ENCODE results near the gene C16orf82. TPM values are rescaled to one million over a fixed set of nuclear protein-coding genes. Genes with fewer than 3 reads are reported as not detected.

Gene C16orf82
- total RNA-seq, 1 experiment from 2014 or later: not detected

GRCh38 chr16:27098366-27099049 lies 31.8 kb downstream of the C16orf82 start:
- Histone ChIP-seq H3F3A (ENCODE audit: low read length, unreplicated experiment) (no peaks in the 10 kb centered on the region), H3K27ac (ENCODE audit: low read length) (no peak overlapping the region), H3K9me2 (replicated peaks; ENCODE audit: low read length) (no peaks in the 10 kb centered on the region), H3K79me2 (ENCODE audit: low read length) (no peaks in the 10 kb centered on the region), H2AFZ (ENCODE audit: low read length) (no peak overlapping the region), H4K20me1 (ENCODE audit: low read length) (no peaks in the 10 kb centered on the region), H3K4me1 (ENCODE audit: insufficient read depth, low read length) (no peaks in the 10 kb centered on the region), H3K36me3 (ENCODE audit: low read depth, low read length) (no peaks in the 10 kb centered on the region), H3K4me2 (ENCODE audit: low read length) (no peak overlapping the region), H3K9me3 (ENCODE audit: low read length) (no peaks in the 10 kb centered on the region), H3K9ac (ENCODE audit: low read length) (no peak overlapping the region), H3K27me3 (ENCODE audit: low read length) (peaks cover 4% of the 10 kb centered on the region; the same call in 1 of the 2 replicates), H3K4me3 (ENCODE audit: low read length) (no peak overlapping the region)
- CTCF ChIA-PET: no interaction called here
- intact Hi-C loops (cut with micrococcal nuclease): no loop called here
- ATAC-seq: no peak
- POLR2A ChIA-PET (ENCODE audit: unreplicated experiment): no interaction called here
- TF ChIP-seq EZH2phosphoT487 (IDR thresholded peaks at IDR 0.05; ENCODE audit: borderline replicate concordance, low read length) (no peak), EZH2 (IDR thresholded peaks at IDR 0.05; ENCODE audit: low read length, unreplicated experiment) (no peak), CTCF (conservative IDR thresholded peaks at IDR 0.05; ENCODE audit: low read depth, low read length) (no peak)
- BruUV-seq (replicated peaks): no TSS peak
- no peak for DNase-seq

- Histone ChIP-seq H3K27me3 (ENCODE audit: low read length) (no peaks in the 10 kb centered on the region), H3K4me3 (ENCODE audit: low read length) (no peak overlapping the region), H4K20me1 (ENCODE audit: low read length) (no peaks in the 10 kb centered on the region), H3K4me1 (ENCODE audit: insufficient read depth, low read length) (no peaks in the 10 kb centered on the region), H3K9ac (ENCODE audit: low read length) (no peak overlapping the region), H3K79me2 (ENCODE audit: low read length) (no peaks in the 10 kb centered on the region), H3K9me3 (ENCODE audit: low read length) (no peaks in the 10 kb centered on the region), H2AFZ (ENCODE audit: low read length) (no peak overlapping the region), H3F3A (ENCODE audit: low read length, unreplicated experiment) (no peaks in the 10 kb centered on the region), H3K27ac (ENCODE audit: low read length) (no peak overlapping the region), H3K4me2 (ENCODE audit: low read length) (no peak overlapping the region), H3K36me3 (ENCODE audit: low read depth, low read length) (no peaks in the 10 kb centered on the region), H3K9me2 (replicated peaks; ENCODE audit: low read length) (no peaks in the 10 kb centered on the region)
- intact Hi-C loops (cut with micrococcal nuclease): no loop called here
- no TSS peak for BruUV-seq (replicated peaks)
- ChIA-PET CTCF (no interaction called here), POLR2A (ENCODE audit: unreplicated experiment) (no interaction called here)
- DNase-seq: no peak
- ATAC-seq: no peak
- TF ChIP-seq CTCF (conservative IDR thresholded peaks at IDR 0.05; ENCODE audit: low read depth, low read length): no peak
- no peak for TF ChIP-seq EZH2 (IDR thresholded peaks at IDR 0.05; ENCODE audit: low read length, unreplicated experiment)
- TF ChIP-seq EZH2phosphoT487 (IDR thresholded peaks at IDR 0.05; ENCODE audit: borderline replicate concordance, low read length): no peak
Observed at GRCh38 chr16:27102701-27103575, 36.2 kb downstream of the C16orf82 start.

GRCh38 chr16:27103954-27104353 lies 37.2 kb downstream of the C16orf82 start:
- intact Hi-C loops (cut with micrococcal nuclease): no loop called here
- no peaks in the 10 kb centered on the region for H3K79me2 ChIP-seq (ENCODE audit: low read length)

More at GRCh38 chr16:27103954-27104353, 37.2 kb downstream of the C16orf82 start:
- no peaks in the 10 kb centered on the region for H3K27me3 ChIP-seq (ENCODE audit: low read length)
- H3F3A ChIP-seq (ENCODE audit: low read length, unreplicated experiment): no peaks in the 10 kb centered on the region
- no peak for ATAC-seq
- no peaks in the 10 kb centered on the region for H3K36me3 ChIP-seq (ENCODE audit: low read depth, low read length)
- no TSS peak for BruUV-seq (replicated peaks)
- H3K9ac ChIP-seq (ENCODE audit: low read length): no peak overlapping the region
- no peak overlapping the region for H2AFZ ChIP-seq (ENCODE audit: low read length)
- CTCF ChIA-PET: no interaction called here
- H3K4me3 ChIP-seq (ENCODE audit: low read length): no peak overlapping the region
- no peak for TF ChIP-seq EZH2 (IDR thresholded peaks at IDR 0.05; ENCODE audit: low read length, unreplicated experiment)
- no peak overlapping the region for H3K4me2 ChIP-seq (ENCODE audit: low read length)
- H3K27ac ChIP-seq (ENCODE audit: low read length): no peak overlapping the region
- no peaks in the 10 kb centered on the region for H3K9me2 ChIP-seq (replicated peaks; ENCODE audit: low read length)
- no peaks in the 10 kb centered on the region for H3K9me3 ChIP-seq (ENCODE audit: low read length)
- no peaks in the 10 kb centered on the region for H4K20me1 ChIP-seq (ENCODE audit: low read length)
- no peaks in the 10 kb centered on the region for H3K4me1 ChIP-seq (ENCODE audit: insufficient read depth, low read length)
- DNase-seq: no peak
- POLR2A ChIA-PET (ENCODE audit: unreplicated experiment): no interaction called here

Data from PC-3 (cell line).